ENCODE measurements around the gene BIK. TPM values are rescaled to one million over a fixed set of nuclear protein-coding genes. Genes with fewer than 3 reads are reported as not detected.

Gene BIK
- polyA plus RNA-seq, 1 of the 3 experiments (the other 2 are of a cell fraction): 0.66 TPM

- Histone ChIP-seq H3K4me3 (ENCODE audit: low read depth in 2 of 2, low read length in 1 of 2) (no peak overlapping the region), H3K27ac (ENCODE audit: low read depth in 2 of 2, low read length in 1 of 2) (no peak overlapping the region), H3K79me2 (ENCODE audit: insufficient read depth) (no peaks in the 10 kb centered on the region), H3K9me3 (no peaks in the 10 kb centered on the region), H3K9ac (no peak overlapping the region), H3K9me2 (no peaks in the 10 kb centered on the region), H3K27me3 (ENCODE audit: insufficient read depth) (no peaks in the 10 kb centered on the region), H4K20me1 (ENCODE audit: insufficient read depth) (no peaks in the 10 kb centered on the region), H3K36me3 (replicated peaks in 1 of 2; ENCODE audit: control insufficient read depth in 1 of 2, insufficient read depth in 2 of 2, low read length in 1 of 2) (peaks cover 0 to 3% of the 10 kb centered on the region in 2 experiments), H3K4me1 (ENCODE audit: control insufficient read depth in 1 of 2, insufficient read depth in 2 of 2, low read depth in 1 of 2, low read length in 1 of 2) (no peaks in the 10 kb centered on the region; a peak in 1 of 4 replicates), H3F3A (replicated peaks; ENCODE audit: insufficient read depth) (no peaks in the 10 kb centered on the region), H3K4me2 (no peak overlapping the region), H2AFZ (ENCODE audit: low read depth) (no peak overlapping the region)
- WGBS (ENCODE audit: low lambda C conversion rate): no CpG with 5 or more reads among the region's 12 CpGs
- DNase-seq: no peak
- TF ChIP-seq NRF1 (IDR thresholded peaks at IDR 0.05; ENCODE audit: low read depth, low read length) (no peak), EP300 (IDR thresholded peaks at IDR 0.05; ENCODE audit: borderline replicate concordance in 1 of 2, low read depth in 1 of 2, low read length in 1 of 2) (no peak), RFX5 (IDR thresholded peaks at IDR 0.05; ENCODE audit: low read length) (no peak), GABPA (IDR thresholded peaks at IDR 0.05; ENCODE audit: low read depth) (no peak), FOSL2 (IDR thresholded peaks at IDR 0.05; ENCODE audit: borderline replicate concordance, low read depth) (no peak), ELF1 (IDR thresholded peaks at IDR 0.05) (no peak), FOXJ3 (CRISPR knock-in tag; IDR thresholded peaks at IDR 0.05) (no peak), USF2 (IDR thresholded peaks at IDR 0.05; ENCODE audit: borderline replicate concordance, low read depth, low read length) (no peak), IRF3 (IDR thresholded peaks at IDR 0.05; ENCODE audit: low read depth, low read length) (no peak), SMC3 (IDR thresholded peaks at IDR 0.05; ENCODE audit: low read depth, low read length) (no peak), CHD2 (IDR thresholded peaks at IDR 0.05; ENCODE audit: low read length, partially characterized antibody) (no peak), PBX3 (IDR thresholded peaks at IDR 0.05) (no peak), MAX (IDR thresholded peaks at IDR 0.05; ENCODE audit: low read depth) (no peak), RXRA (IDR thresholded peaks at IDR 0.05; ENCODE audit: borderline replicate concordance, low read depth) (no peak), TEAD4 (IDR thresholded peaks at IDR 0.05; ENCODE audit: borderline replicate concordance, insufficient read depth) (no peak), NFIC (IDR thresholded peaks at IDR 0.05; ENCODE audit: borderline replicate concordance) (no peak), EZH2phosphoT487 (IDR thresholded peaks at IDR 0.05; ENCODE audit: borderline replicate concordance, low read depth) (no peak), MEF2A (IDR thresholded peaks at IDR 0.05; ENCODE audit: borderline replicate concordance, low read depth) (no peak), YY1 (IDR thresholded peaks at IDR 0.05; ENCODE audit: low read depth) (no peak), MXI1 (IDR thresholded peaks at IDR 0.05; ENCODE audit: low read depth, low read length) (no peak)
- ChIA-PET CTCF (no interaction called here), POLR2A (no interaction called here)
Measured at GRCh38 chr22:43171607-43172006, 61.1 kb downstream of the BIK start.
